KOPT-K1 (cell line): ENCODE data around the gene STUM.
"Not testable (repeated sequence)": the region's sequence is repeated elsewhere in the genome, so short reads cannot be mapped to it uniquely, and the experiment has no call there.

ENCODE experiments used
- H3K27ac ChIP-seq: fragments of 200-600 bp; sonication (generic); 2 replicates; pipeline ENCODE4 v1.5.1; 2016; ENCODE audit warnings: antibody characterized with exemption, mild to moderate bottlenecking, low read depth, low read length; ENCODE audit not compliant: poor library complexity, severe bottlenecking
- H3K36me3 ChIP-seq: fragments of 200-600 bp; sonication (generic); 2 replicates; pipeline ENCODE4 v1.5.1; 2017; ENCODE audit warnings: antibody characterized with exemption, mild to moderate bottlenecking, low read length, moderate library complexity; ENCODE audit not compliant: insufficient read depth
- H3K9me3 ChIP-seq: fragments of 200-600 bp; sonication (generic); 2 replicates; pipeline ENCODE4 v1.5.1; 2017; ENCODE audit warnings: antibody characterized with exemption, low read length, mild to moderate bottlenecking; ENCODE audit not compliant: insufficient read depth, poor library complexity, severe bottlenecking

The STUM gene, protein sequence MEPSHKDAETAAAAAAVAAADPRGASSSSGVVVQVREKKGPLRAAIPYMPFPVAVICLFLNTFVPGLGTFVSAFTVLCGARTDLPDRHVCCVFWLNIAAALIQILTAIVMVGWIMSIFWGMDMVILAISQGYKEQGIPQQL

DNA sequence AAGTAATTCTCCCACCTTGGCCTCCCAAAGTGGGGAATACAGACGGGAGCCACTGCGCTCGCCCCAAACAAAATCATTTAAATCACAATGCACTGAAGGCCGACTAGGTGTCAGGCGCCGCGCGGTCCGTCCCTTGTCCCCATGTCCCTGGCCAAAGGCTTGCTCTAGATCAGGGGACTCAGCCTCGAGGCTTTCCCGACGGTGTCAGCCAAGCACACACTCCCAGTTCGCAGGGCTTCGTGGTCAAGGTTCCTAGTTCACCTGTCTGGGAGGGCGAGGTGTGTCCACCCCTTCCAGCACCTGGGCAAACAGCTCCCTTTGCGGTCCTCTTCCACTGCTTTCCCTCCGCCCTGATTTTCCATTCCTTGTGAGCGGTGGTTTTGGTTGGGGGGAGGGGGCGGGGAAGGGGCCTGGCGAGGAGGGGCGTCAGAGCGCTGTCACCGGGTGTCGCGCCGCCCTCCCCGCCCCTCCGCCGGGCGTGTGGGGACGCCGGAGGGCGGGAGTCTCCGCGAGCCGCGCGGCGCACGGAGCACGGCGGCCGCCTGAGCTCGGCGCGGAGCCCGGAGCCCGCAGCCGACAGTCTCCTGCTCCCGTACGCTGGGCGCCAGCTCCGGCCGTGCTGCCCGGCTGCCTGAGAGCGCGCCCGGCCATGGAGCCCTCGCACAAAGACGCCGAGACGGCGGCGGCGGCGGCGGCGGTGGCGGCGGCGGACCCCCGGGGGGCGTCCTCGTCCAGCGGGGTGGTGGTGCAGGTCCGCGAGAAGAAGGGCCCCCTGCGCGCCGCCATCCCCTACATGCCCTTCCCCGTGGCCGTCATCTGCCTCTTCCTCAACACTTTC is at the start of gene STUM:
Gene STUM, plus strand, starts transcription at position 509 of the 838 bp plus-strand sequence. Its CDS starts 141 bp downstream, at position 650.
- H3K9me3 ChIP-seq = no peaks in the 10 kb centered on the region
- H3K27ac ChIP-seq = no peak within 1 kb of the TSS
- H3K36me3 ChIP-seq = no peaks in the 10 kb centered on the region

DNA sequence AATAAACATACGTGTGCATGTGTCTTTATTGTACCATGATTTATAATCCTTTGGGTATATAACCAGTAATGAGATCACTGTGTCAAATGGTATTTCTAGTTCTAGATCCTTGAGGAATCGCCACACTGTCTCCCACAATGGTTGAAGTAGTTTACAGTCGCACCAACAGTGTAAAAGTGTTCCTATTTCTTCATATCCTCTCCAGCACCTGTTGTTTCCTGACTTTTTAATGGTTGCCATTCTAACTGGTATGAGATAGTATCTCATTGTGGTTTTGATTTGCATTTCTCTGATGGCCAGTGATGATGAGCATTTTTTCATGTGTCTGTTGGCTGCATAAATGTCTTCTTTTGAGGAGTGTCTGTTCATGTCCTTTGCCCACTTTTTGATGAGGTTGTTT is 48.9 kb upstream of the STUM start:
- not testable (repeated sequence) for H3K9me3 ChIP-seq, H3K36me3 ChIP-seq, H3K27ac ChIP-seq

DNA sequence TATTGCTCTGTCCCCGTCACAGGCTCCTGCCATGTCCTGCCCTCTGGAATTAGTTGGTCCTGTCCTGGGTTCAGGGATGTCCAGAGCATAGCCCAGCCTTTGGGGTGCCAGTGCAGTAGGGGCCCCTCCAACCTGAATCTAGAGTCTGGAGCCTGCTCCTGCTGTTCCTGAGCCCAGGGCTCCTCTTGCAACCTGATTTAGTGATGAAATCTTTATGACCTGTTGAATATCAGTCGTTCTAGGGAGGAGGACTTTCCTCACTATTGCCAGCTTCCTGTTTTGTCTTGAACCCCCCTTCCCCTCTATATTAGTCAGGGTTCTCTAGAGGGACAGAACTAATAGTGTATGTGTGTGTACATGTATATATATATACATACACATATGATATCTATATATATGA is 42.5 kb upstream of the STUM start:
- Histone ChIP-seq H3K9me3 (peaks cover 3% of the 10 kb centered on the region), H3K27ac (no peak overlapping the region), H3K36me3 (no peaks in the 10 kb centered on the region)

DNA sequence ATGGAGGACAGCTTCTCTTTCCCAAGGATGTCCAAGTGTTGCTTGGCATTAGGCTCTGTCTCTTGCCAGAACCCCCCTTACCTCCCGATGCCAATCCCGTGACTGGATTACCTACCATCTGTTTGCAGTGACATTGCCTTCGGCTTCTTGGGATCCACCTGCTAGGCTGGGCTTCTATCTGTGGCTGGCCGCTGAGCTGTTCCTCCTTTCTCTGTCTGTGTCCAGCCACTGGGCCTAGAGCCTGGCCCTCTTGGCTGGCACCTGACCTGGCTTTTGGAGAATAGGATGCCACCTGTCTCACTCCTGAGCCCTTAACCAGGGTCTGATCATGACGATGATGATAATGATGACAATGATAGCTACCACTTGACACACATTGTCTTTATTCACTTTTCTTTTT is 41.6 kb upstream of the STUM start:
- H3K36me3 ChIP-seq = no peaks in the 10 kb centered on the region
- H3K9me3 ChIP-seq = peaks cover 3% of the 10 kb centered on the region
- no peak overlapping the region for H3K27ac ChIP-seq

DNA sequence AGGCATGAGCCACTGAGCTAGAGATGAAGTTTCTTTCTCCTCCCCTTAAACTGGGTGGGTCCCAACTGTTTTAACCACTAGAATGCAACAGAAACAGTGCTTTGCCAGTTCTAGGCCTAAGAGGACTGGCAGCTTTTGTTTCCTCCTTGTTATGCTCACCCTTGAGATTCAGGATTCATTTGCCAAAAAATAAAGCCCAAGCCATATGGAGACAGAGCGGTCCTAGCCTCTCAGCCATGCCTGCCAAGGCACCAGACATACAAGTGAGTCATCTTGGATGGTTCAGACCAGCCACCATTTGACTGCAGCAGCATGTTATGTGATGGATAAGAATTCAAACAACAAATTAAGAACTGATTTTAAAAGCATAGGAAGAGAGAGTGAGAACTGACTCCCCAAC is 38.1 kb upstream of the STUM start:
- no peaks in the 10 kb centered on the region for H3K36me3 ChIP-seq
- H3K9me3 ChIP-seq = peaks cover 3% of the 10 kb centered on the region
- no peak overlapping the region for H3K27ac ChIP-seq

DNA sequence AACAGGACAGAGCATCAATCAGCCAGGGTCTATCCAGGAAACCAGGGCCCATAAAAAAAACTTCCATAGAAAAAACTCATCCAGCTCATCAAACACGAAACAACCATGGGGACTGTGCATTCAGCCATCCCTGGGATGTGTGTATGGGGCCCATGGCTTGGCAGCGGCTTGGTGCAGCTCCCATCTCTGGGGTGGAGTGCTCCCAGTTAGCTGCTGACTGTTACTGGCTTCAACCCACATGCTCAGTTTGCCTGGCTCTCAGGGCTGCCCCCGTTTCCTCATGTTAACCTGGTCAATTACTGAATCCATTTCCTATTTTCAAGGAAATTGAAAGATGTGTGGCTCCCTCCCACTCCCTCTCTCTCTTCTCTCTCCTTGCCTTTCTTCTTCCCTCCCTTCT is 37.3 kb upstream of the STUM start:
- Histone ChIP-seq H3K27ac (no peak overlapping the region), H3K36me3 (no peaks in the 10 kb centered on the region), H3K9me3 (peaks cover 3% of the 10 kb centered on the region)

DNA sequence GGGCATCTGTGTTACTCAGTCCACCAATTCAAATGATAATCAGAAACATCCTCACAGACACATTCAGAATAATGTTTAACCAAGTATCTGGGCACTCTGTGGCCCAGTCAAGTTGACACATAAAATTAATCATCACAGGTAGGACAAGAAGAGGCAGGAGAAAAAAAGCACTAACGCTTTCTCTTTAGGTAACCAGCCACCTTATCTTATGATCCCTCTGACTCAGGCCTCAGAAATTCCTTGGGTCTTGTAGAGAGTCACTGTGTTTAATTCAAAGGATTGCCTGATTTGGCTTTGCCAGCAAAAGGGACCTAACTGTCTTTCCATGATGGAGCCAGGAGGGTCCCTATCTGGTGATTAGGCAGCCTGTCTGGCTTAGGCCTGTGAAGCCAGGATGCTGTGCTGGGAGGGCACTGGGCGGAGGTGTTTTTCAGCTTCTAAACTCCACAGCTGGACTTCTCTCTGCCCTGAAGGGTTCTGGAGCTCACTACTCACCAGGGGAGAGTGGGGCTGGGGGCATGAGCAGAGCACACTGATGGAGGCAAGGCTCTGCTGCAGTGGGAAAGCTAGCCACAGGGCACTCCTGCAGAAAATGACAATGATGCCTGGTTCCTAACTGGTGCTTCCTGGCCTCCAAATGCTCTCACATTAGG is 36.4 kb upstream of the STUM start:
- H3K9me3 ChIP-seq = peaks cover 3% of the 10 kb centered on the region
- no peaks in the 10 kb centered on the region for H3K36me3 ChIP-seq
- H3K27ac ChIP-seq = no peak overlapping the region

DNA sequence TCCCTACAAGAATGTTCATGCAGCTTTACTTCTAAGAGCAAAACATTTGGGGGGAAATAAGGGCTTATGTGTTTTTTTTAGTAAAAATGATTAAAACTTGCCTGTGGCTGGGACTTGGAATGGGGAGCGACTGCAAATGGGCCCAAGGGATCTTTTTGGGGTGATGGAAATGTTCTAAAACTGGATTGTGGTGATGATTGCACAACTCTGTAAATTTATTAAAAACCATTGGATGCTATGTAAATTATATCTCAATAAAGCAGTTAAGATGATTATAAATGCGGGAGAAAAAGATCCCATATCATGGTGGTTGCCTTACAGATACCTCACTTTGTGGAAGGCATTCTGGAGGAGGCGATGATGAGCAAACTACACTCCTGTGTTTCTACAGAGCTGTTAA is 30.2 kb upstream of the STUM start:
- H3K9me3 ChIP-seq = no peaks in the 10 kb centered on the region
- H3K27ac ChIP-seq = no peak overlapping the region
- H3K36me3 ChIP-seq = no peaks in the 10 kb centered on the region

DNA sequence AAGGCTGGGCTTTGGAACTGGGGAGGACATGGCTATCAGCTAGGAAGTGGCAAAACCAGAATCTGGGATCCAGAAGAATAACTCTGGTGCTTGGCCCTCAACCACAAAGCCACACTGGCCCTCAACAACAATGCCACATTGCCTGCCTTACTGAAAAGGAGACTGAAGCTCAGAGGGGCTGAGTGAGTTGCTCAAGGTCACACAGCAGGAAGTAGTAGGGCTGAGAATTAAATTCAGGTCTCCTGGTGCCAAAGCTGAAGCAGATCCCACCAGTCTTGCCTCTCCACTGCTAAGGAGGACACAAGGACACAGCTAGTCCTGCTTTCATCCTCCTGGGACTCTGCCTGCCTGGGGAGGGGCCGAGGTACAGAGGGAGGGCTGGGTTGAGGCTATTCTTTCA is 29.4 kb upstream of the STUM start:
- no peaks in the 10 kb centered on the region for H3K9me3 ChIP-seq
- H3K36me3 ChIP-seq = no peaks in the 10 kb centered on the region
- no peak overlapping the region for H3K27ac ChIP-seq

DNA sequence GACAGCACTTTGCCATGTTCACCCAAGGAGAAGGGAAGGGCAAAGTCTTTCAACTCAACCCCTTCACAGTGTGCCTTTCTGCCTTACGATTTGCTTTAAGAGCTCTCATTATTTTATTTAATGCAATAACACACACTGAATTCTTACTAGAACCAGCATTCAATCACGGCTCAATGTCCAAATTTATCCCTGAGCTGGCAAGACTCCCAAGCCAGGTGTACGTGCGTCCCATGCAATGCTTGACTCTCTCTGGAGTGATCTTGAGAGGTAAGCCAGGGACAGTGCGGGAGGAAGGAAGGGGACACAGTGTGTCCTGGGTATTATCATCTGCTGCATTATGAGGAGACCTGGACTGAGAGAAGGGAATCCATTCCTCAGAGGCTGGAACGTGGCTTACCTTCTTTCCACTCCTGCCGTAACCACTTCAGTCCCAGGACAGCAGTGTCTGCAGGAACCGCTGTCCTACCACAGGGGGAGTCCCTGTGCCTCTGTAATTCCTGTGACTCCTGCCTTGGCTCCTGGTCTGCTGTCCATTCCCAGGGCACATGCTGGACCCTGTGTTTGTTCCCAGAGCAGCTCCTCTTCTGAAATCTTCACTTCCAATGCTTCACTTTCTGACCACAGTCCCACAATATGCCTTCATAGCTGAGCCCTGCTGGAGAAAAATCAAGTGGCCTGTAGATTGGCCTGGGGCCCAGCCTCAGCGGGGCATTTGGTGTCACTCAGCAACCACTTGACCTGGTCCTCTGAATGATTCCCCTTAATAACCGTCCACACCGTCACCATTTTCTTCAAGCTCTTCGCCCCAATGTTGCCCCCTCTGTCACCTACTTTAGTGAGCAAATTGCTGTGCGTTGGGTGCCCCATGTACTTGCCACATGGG is 28.6 kb upstream of the STUM start:
- Histone ChIP-seq H3K9me3 (no peaks in the 10 kb centered on the region), H3K36me3 (no peaks in the 10 kb centered on the region), H3K27ac (no peak overlapping the region)

DNA sequence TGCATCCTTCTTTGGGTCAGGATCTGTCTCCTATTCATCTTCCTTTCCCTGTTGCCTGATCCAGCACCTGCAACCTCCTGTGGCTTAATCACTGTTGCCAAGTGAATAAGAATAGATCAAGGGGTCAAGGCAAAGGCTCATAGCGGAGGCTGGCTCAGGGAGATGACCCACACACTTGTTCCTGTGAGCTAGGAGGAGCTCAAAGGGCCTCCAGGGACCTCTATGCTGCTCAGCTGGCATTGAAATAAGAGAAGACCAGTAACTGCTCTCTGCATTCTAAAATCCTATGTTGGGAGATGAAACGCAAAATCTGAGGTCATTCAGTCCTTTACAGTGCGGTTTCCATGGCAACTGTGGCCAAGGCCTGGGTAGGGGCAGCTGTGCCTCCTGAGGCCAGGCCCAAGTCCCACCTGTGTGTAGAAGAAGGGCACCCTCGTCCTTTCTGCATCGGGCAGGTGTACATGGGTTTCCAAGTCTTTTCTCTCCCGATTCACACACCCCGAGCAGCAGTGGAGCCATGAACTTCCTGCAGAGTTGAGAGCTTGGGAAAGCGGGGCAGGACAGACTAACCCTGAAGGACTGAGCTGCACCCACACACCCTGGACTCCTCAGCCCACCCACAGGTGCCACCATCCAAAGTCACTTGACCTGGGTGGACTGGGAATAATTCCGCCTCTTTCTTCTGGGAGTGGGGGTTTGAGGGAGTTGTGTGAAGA is 27.8 kb upstream of the STUM start:
- H3K9me3 ChIP-seq = no peaks in the 10 kb centered on the region
- H3K27ac ChIP-seq = no peak overlapping the region

DNA sequence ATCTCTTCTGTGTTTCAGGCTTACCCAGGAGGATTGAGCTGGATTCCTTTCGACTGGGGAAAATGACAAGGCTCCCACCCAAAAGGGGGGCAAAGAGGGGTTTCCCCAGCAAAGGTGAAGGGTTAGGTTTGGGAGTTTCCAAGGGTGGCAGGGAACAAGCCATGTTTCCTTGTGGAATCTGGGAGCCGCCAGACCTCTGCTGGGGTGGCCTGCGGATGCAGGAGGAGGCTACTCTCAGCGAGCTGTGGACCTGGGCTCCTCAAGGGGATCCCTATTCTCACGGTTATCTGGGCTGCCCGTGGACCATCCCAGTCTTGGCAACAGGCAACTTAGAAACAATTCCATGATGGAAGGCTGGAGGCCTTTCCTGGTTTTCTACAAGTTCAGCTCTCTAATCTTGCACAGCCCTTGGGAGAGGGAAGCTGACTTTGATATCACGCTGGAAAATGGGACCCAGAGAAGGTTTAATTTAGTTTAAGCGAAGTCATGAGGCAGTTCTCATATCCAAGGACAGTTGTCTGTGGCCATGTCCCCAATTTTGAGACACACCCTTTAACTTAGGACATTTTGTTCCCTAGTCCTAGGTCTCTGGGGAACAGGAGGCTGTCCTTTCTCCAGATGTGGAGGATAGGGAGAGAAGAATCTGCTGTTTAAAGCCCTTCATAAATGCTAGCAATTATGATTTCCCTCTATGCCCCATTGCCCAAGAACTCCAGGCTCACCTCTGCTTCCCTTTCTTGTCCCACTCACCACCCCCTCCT is 24.7 kb upstream of the STUM start:
- Histone ChIP-seq H3K36me3 (no peaks in the 10 kb centered on the region), H3K27ac (no peak overlapping the region), H3K9me3 (no peaks in the 10 kb centered on the region)

More for the DNA sequence above, 27.8 kb upstream of the STUM start:
- H3K36me3 ChIP-seq = no peaks in the 10 kb centered on the region

DNA sequence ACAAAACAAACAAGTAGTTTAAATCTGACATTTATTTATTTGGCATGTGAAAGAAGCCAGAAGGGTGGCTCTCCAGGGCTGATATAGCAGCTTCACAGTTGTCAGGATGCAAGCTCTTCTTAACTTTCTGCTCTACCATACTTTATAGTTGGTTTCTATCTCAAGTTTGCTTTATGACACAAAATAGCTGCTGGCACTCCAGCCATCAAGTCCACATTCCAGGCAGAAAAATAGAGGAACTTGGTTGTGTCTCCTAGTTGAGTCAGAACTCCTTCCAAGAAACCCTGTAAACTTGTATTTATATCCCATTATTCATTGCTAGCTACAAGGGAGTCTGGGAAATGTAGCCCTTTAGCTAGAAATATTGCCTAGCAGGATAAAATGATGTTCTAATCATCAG is 24.0 kb upstream of the STUM start:
- Histone ChIP-seq H3K9me3 (no peaks in the 10 kb centered on the region), H3K27ac (no peak overlapping the region), H3K36me3 (no peaks in the 10 kb centered on the region)

DNA sequence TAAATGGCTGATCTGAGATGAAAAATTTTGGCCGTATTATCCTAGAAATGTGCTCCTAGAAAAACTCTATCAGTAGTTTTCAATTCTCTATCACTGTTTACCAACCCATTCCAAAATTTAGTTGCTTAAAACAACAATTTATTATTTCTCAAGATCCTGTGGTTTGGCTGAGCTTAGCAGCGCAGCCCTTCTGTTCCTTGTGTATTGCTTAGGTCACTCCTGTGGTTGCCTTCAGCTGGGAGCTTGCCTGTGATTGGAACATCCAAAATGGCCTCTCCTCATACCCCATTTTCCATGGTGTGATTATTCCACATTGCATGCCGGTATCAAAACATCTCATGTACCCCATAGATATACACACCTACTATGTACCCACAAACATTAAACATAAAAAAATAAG is 22.8 kb upstream of the STUM start:
- Histone ChIP-seq H3K27ac (no peak overlapping the region), H3K9me3 (no peaks in the 10 kb centered on the region), H3K36me3 (no peaks in the 10 kb centered on the region)
